Vagina (tissue), 2 donors: ENCODE measurements around the gene ZNF629.

Experiments used
- POLR2A ChIP-seq, 2 donors: fragments of 450-650 bp; IDR thresholded peaks; one replicate each; pipeline ENCODE4 v1.6.1; 2017; ENCODE audit warnings: antibody characterized with exemption in 2 of 2, mild to moderate bottlenecking in 2 of 2, moderate library complexity in 2 of 2
- POLR2AphosphoS5 ChIP-seq, 2 donors: sonication (generic); formaldehyde crosslinking; IDR thresholded peaks; one replicate each; pipeline ENCODE4 v1.9.0; 2017; ENCODE audit warnings: antibody characterized with exemption in 2 of 2, mild to moderate bottlenecking in 2 of 2, low read depth in 1 of 2; ENCODE audit not compliant: insufficient read depth in 1 of 2
- TF ChIP-seq, protein P1 (sequence below), 3 experiments: fragments of 450-650 bp in 2 of 3; fragments of 200-600 bp in 1 of 3; sonication (generic) in 1 of 3; IDR thresholded peaks; one replicate each; pipeline ENCODE4 v1.5.1; 2017 to 2019; ENCODE audit warnings: antibody characterized with exemption in 3 of 3, mild to moderate bottlenecking in 2 of 3, moderate library complexity in 2 of 3

DNA sequence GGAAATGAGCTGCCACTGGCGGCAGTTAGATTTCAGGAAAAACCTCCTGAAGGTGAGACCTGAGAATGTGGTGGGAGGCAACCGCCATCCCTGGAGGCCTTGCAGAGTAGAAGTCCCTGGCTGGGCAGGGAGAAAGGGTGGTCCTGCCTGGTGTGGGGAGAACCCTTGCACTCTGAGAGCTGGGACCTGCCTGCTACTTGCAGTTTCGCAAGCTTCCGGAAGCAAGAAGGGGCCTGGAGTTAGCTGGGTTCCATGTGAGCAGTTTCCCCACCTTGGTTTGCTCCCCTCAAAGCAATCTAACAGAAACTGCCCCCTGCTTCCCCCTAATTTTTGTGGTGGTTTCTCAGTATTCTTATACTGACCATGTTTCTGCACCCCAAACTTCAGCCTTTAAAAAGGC, 6.5 kb downstream of the ZNF629 start:
- TF ChIP-seq, protein P1, sequence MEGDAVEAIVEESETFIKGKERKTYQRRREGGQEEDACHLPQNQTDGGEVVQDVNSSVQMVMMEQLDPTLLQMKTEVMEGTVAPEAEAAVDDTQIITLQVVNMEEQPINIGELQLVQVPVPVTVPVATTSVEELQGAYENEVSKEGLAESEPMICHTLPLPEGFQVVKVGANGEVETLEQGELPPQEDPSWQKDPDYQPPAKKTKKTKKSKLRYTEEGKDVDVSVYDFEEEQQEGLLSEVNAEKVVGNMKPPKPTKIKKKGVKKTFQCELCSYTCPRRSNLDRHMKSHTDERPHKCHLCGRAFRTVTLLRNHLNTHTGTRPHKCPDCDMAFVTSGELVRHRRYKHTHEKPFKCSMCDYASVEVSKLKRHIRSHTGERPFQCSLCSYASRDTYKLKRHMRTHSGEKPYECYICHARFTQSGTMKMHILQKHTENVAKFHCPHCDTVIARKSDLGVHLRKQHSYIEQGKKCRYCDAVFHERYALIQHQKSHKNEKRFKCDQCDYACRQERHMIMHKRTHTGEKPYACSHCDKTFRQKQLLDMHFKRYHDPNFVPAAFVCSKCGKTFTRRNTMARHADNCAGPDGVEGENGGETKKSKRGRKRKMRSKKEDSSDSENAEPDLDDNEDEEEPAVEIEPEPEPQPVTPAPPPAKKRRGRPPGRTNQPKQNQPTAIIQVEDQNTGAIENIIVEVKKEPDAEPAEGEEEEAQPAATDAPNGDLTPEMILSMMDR (IDR thresholded peaks at IDR 0.05), result no peak
- TF ChIP-seq POLR2A (IDR thresholded peaks at IDR 0.05) (no peak), POLR2AphosphoS5 (IDR thresholded peaks at IDR 0.05; ENCODE audit: insufficient read depth in 1 of 2, low read depth in 1 of 2) (no peak)
